ENCODE data around the gene NOL4L.
"Not testable (repeated sequence)": the region's sequence is repeated elsewhere in the genome, so short reads cannot be mapped to it uniquely, and the experiment has no call there.

NOL4L gene

GRCh38 chr20:32470025-32470861, 114.9 kb downstream of the NOL4L start:
- DNase-seq (ENCODE audit: low read depth) = no peak

- DNase-seq (ENCODE audit: low read depth) = no peak
These were observed 116.3 kb downstream of the NOL4L start for GRCh38 chr20:32468860-32469259.

GRCh38 chr20:32468313-32468640, 116.9 kb downstream of the NOL4L start:
- no peak for DNase-seq (ENCODE audit: low read depth)

- no peak for DNase-seq (ENCODE audit: low read depth)
These were observed 117.4 kb downstream of the NOL4L start for GRCh38 chr20:32467506-32468312.

- no peak for DNase-seq (ENCODE audit: low read depth)
These were observed 118.2 kb downstream of the NOL4L start for GRCh38 chr20:32466739-32467505.

- DNase-seq (ENCODE audit: low read depth) = not testable (repeated sequence)
These were observed 119.0 kb downstream of the NOL4L start for GRCh38 chr20:32465901-32466675.

- DNase-seq (ENCODE audit: low read depth) = no peak
These were observed 119.8 kb downstream of the NOL4L start for GRCh38 chr20:32465092-32465900.

- no peak for DNase-seq (ENCODE audit: low read depth)
These were observed 120.6 kb downstream of the NOL4L start for GRCh38 chr20:32464401-32465091.

GRCh38 chr20:32463642-32464400, 121.3 kb downstream of the NOL4L start:
- no peak for DNase-seq (ENCODE audit: low read depth)

- no peak for DNase-seq (ENCODE audit: low read depth)
These were observed 122.1 kb downstream of the NOL4L start for GRCh38 chr20:32462900-32463641.

GRCh38 chr20:32461836-32462600, 123.1 kb downstream of the NOL4L start:
- DNase-seq (ENCODE audit: low read depth) = no peak

- DNase-seq (ENCODE audit: low read depth) = no peak
These were observed 124.3 kb downstream of the NOL4L start for GRCh38 chr20:32460683-32461320.

GRCh38 chr20:32460231-32460630, 124.9 kb downstream of the NOL4L start:
- no peak for DNase-seq (ENCODE audit: low read depth)

GRCh38 chr20:32458837-32459220, 126.3 kb downstream of the NOL4L start:
- no peak for DNase-seq (ENCODE audit: low read depth)

- DNase-seq (ENCODE audit: low read depth) = no peak
These were observed 126.9 kb downstream of the NOL4L start for GRCh38 chr20:32458061-32458836.

- no peak for DNase-seq (ENCODE audit: low read depth)
These were observed 127.6 kb downstream of the NOL4L start for GRCh38 chr20:32457479-32457986.
